GM19351 (cell line): ENCODE results near the gene MME.

Experiments used
- ATAC-seq: cut with Tn5 transposase; IDR thresholded peaks from one replicate; pipeline ENCODE4 v1.9.1; 2021; ENCODE audit warnings: mild to moderate bottlenecking, moderate library complexity; ENCODE audit not compliant: unreplicated experiment

MME gene

DNA sequence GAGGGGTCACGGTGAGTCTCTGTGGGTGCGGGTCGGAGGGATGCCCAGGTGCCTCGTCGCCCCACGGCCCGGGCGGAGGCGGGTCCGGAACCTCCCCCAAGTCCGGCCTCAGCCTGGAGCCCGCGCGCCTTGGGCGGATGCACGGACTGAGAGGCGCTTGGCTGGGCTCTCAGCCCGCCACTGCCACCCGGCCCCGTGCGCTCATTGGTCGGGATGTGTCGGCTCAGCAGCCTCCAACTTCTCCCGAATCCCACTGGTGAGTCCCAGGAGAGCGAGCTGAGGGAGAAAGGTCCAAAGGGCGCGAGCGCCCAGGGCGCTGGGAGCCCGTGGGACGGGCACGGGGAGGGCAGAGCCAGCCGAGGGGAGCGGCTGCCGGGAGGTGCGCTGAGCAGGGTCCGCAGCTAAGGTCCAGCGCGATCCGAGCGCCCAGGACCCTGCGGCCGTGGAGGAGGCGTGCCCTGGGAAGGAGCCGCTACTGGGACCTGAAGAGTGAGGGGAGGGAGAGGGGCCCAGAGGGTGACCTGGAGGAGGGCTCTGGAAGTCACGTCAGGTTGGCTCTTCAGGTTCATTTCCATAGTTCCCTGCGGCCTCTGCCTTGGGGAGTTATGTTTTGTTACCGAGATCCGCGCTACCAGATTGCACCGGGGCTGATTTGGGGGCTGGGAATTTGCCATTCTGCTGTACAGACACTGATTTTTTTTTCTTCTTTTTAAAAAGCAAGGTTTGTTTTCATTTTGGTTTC is at the start of gene MME:
Gene MME (plus strand): TSS at position 574 of the 742 bp plus-strand sequence. CDS start 3,849 bp downstream, outside the sequence.
- ATAC-seq, result peak; percentile 53

DNA sequence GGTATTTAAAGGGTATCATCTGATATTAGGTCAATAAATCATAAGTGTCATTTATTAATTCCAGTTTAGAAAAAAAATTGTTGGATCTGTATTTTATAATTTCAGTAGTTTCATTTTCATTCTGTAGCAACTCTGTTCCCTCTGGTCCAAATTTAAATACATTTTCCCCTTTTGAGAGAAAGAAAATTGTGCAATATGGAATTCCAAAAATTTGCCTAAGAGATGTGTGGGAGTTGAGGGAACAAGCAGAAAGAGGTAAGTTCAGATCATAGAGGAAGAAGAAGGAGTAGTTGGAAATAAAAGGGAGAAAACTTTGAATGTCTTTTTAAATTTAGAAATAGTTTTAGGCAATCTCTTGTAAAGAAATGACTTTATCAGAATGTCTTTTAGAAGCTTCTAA is 48.9 kb upstream of the MME start:
- no peak for ATAC-seq

- ATAC-seq, result no peak
These were observed 47.2 kb upstream of the MME start for GRCh38 chr3:155032918-155033317.

DNA sequence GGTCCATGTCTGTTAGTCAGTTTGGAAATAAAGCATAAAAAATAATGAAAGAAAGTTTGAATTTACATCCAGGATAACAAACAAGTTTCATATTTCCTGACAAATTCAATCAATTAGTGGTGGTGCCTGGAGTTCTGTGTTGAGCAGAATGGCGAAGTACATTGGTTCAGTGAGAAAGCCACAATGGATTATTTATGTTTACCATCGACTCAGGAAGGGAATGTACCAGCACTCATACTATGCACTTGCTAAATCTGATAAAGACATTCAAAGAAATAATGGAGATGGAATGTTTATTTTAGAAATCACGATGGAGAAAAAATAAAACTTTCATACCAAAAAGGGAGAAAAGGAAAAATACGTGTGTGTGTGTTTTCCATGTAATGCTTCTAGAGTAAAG is 45.3 kb upstream of the MME start:
- ATAC-seq, result no peak

GRCh38 chr3:155035553-155035952 is 44.6 kb upstream of the MME start:
- ATAC-seq, result no peak

DNA sequence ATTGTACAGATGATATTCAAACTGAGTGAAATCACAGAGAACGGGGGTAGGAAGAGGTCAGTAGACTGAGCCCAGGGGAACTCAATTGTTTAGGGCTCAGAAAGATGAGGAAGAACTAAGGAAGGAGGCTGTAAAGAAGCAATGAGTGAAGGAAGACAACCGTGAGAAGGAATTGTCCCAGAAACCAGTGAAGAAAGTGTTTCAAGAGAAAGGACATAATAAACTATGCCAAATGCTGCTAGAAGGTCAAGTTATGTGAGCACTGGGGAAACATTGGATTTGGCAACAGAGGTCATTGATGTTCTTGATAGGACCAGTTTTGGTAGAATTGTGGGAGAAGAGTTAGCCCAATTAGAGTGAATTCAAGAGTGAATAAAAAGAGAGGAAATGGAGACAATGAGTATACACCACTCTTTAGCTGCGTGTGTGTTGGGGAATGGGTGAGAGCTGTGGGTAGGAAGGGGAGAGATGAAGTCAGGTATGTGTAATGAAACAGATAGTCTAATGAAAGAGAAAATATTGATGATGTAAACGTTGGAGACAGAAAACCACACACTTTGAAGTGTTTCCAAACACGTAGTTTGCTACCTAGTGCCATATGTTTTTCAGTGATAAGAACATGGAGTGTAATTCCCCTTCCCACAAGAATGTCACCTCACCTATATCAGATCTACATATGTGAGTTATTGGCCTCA is 42.5 kb upstream of the MME start:
- ATAC-seq, result no peak

DNA sequence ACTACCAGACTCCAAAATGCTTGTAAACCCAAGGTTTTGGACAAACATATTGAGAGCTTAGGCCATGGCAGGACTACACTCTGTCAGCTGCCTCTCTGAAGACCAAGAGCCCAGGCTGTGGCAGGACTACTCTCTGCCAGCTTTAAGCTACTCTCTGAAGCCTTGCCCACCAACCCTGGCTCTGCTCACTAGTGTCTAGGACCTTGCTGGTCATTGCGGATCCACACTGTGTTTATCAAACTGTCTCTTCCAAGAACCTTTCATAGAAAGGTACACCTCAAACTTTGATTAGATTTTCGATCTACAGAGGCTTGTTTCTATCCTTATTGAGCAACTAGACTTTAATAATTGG is 41.9 kb upstream of the MME start:
- ATAC-seq, result no peak

GRCh38 chr3:155046935-155047334 is 33.2 kb upstream of the MME start:
- ATAC-seq, result peak; percentile 18

DNA sequence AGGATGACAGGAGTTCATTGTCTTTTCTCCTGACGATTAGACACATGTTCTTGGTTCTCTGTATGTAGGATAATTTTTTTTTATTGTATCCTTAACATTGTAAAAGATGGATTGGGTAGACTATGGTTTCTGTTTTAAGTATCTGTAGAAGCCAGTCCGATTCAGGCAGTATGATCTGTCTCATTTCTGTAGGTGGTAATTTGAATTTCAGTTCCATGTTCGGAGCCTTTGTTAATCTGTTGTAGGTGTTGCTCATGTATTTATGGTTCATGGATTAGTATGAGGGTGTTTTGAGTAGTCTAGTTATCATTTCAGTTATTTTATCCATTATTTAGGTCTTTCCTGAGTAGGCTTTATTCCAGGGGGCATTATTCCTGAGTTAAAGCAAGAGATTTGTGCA is 32.4 kb upstream of the MME start:
- ATAC-seq, result peak; percentile 53

- ATAC-seq, result no peak
These were observed 30.2 kb upstream of the MME start for GRCh38 chr3:155049959-155050358.

- ATAC-seq, result no peak
These were observed 27.6 kb upstream of the MME start for GRCh38 chr3:155052470-155052869.

DNA sequence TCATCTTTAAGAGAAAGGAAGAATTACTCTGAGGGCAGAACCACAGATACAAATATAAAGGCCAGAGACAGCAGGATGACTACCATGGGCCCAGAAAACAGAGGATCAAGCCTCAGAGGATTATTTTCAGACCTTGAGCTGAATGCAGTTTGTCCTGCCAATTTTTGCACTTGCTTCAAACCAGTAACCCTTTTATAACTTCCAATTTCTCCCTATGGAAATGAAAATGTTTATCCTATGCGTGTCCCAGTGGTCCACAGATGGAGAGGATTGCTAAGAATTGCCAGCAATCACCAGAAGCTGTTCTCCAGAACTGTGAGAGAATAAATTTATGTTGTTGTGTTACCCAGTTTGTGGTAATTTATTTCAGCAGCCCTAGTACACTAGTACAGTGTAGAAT is 26.4 kb upstream of the MME start:
- ATAC-seq, result no peak

DNA sequence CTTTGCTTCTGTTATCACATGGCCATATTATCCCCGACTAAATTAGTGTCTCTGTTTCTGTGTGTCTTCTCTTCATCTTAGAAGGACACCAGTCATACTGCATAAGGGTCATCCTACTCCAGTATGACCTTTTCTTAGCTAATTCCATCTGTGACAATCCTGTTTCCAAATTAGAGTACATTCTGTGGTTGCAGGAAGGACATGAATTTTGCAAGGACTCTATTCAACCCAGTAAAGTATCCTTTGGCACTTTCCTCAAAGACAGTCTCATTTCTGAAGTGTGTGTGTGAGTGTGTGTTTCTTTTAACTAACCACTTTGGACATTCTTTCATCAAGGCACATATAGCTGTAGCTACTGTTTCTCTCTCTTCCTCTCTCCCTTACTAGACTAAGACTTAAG is 15.2 kb upstream of the MME start:
- ATAC-seq, result no peak

DNA sequence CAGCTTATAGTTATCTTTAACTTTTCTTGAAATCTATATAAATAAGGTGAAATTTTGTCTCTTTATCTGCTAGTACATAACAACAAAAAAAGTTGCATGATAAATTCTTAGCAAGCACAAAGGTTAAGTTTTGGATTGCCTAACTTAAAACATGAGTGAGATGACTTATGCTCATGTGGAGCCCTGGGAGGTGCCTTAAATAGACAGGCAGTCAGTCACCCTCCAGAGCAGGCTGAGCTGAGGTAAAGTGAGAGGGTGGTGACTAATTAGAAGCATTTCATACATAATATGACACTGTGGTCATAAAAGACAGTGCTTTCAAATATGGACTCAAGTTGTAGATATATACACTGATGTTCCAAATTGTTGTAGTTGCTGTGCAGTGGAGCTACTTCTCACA is 14.6 kb upstream of the MME start:
- ATAC-seq, result no peak

GRCh38 chr3:155069729-155070128 is 10.4 kb upstream of the MME start:
- ATAC-seq, result no peak

DNA sequence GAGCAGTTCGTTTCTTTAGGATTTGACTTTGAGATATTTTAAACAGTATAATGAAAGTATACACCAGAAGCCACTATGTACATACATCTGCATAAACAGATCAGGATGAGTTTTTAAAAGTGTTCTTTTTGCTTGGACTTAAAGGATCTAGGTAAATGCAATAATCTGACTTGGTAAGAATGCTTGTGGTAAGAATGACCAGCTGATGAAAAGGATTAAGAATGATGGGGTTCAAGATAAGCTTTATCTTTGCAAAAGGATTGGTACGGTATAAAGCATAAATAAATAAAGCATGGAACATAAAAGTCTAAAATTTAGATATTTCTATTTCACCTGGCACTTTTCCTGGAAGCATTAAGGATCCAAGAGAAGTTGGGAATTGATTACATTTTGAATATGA is 9.8 kb upstream of the MME start:
- ATAC-seq, result no peak

DNA sequence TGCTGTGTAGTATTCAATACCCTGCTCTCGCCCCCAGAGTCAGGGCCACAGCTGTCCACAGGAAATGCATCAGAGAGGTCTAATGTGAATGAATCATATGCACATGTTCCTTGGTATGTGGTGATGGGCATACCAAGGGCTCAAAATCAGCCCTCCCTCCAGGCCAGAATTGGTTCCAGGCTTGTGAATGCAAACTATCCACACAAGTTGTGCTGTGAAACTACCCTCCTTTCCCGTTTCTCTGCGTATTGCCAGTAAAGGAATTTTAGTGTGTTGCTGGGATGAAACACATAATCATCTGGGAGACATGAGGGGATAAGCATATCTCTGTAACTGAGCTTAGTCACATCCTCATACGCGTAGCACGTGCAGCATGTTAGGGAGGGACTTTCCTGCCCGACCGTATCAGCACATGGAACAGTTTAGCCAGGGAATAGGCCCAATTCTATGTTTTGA is 9.2 kb upstream of the MME start:
- no peak for ATAC-seq

GRCh38 chr3:155075200-155075599 is 4.9 kb upstream of the MME start:
- ATAC-seq, result no peak

DNA sequence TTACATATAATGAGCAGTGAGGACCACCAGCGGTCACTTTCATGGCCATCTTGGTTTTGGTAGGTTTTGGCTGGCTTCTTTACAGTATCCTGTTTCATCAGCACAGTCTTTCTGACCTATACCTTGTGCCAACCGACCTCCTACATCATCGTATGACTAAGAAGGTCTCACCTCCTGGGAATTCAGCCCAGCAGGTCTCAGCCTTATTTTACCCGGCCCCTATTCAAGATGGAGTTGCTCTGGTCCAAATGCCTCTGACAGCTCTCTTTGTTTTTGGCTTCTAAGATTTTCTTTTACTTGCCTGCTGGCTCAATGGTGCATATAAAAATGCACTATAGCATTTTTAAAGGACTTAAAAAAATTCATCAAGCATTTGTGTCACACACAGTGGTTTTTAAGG is 3.2 kb upstream of the MME start:
- ATAC-seq, result no peak

GRCh38 chr3:155078711-155079467 is 1.2 kb upstream of the MME start:
- ATAC-seq, result no peak

DNA sequence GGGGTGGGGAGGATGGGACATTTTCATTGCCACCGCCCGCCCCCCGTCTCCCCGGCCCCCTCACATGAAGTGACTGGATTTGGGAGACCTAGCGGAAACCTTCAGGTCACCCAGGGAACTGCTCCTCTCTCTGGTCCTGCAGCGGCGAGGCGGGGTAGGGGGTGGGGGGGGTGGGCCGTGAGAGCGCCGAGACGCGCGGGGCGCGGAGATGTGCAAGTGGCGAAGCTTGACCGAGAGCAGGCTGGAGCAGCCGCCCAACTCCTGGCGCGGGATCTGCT is 712 bp upstream of the MME start:
- no peak for ATAC-seq

- ATAC-seq, result no peak
These were observed 573 bp downstream of the MME start for GRCh38 chr3:155080692-155081091.
